LHCN-M2 (cell line): ENCODE results near the gene SYT9. TPM values are rescaled to one million over a fixed set of nuclear protein-coding genes. Genes with fewer than 3 reads are reported as not detected.

Experiments used
- DNase-seq: peaks from one replicate; pipeline ENCODE4 v3.0.0-alpha.2; 2012; ENCODE audit warnings: low read depth
- total RNA-seq: library from RNA; depleted of rRNA; stranded (reverse); fragments of >200 nt; gene quantifications from 2 replicates; pipeline ENCODE4 v1.2.3, GENCODE V29; 2014

Gene SYT9
- total RNA-seq, 1 experiment from 2014 or later, result not detected

- no peak for DNase-seq
These were observed 219.4 kb downstream of the SYT9 start for GRCh38 chr11:7471071-7471470.

GRCh38 chr11:7473717-7474116 is 222.0 kb downstream of the SYT9 start:
- DNase-seq, result no peak

GRCh38 chr11:7480113-7480512 is 228.4 kb downstream of the SYT9 start:
- DNase-seq, result no peak

GRCh38 chr11:7484131-7484530 is 232.4 kb downstream of the SYT9 start:
- no peak for DNase-seq

GRCh38 chr11:7484645-7485044 is 232.9 kb downstream of the SYT9 start:
- no peak for DNase-seq

- DNase-seq, result no peak
These were observed 233.7 kb downstream of the SYT9 start, which contains the start of gene OLFML1 for GRCh38 chr11:7485186-7486097. OLFML1 (plus strand) TSS chr11:7485506; CDS start chr11:7485876, 370 bp downstream.

GRCh38 chr11:7486098-7486780 is 234.5 kb downstream of the SYT9 start:
- DNase-seq, result no peak

GRCh38 chr11:7486781-7487140 is 235.1 kb downstream of the SYT9 start:
- no peak for DNase-seq

- no peak for DNase-seq
These were observed 235.7 kb downstream of the SYT9 start for GRCh38 chr11:7487360-7487759.

- no peak for DNase-seq
These were observed 237.0 kb downstream of the SYT9 start for GRCh38 chr11:7488681-7489080.

GRCh38 chr11:7489376-7489775 is 237.7 kb downstream of the SYT9 start:
- DNase-seq, result no peak

GRCh38 chr11:7490054-7490453 is 238.3 kb downstream of the SYT9 start:
- peak; percentile 22 for DNase-seq

GRCh38 chr11:7490535-7490934 is 238.8 kb downstream of the SYT9 start:
- no peak for DNase-seq

GRCh38 chr11:7492253-7492652 is 240.5 kb downstream of the SYT9 start:
- no peak for DNase-seq

- no peak for DNase-seq
These were observed 242.0 kb downstream of the SYT9 start for GRCh38 chr11:7493670-7494069.

- DNase-seq, result no peak
These were observed 242.5 kb downstream of the SYT9 start for GRCh38 chr11:7494086-7494745.

- no peak for DNase-seq
These were observed 244.3 kb downstream of the SYT9 start for GRCh38 chr11:7495882-7496551.

- no peak for DNase-seq
These were observed 246.5 kb downstream of the SYT9 start for GRCh38 chr11:7498193-7498592.

GRCh38 chr11:7499081-7499480 is 247.4 kb downstream of the SYT9 start:
- no peak for DNase-seq

- no peak for DNase-seq
These were observed 248.5 kb downstream of the SYT9 start for GRCh38 chr11:7500251-7500650.

GRCh38 chr11:7501251-7501650 is 249.5 kb downstream of the SYT9 start:
- DNase-seq, result no peak

GRCh38 chr11:7501894-7502293 is 250.2 kb downstream of the SYT9 start:
- no peak for DNase-seq
